HepG2 (cell line): ENCODE data around the gene DSG4. TPM values are rescaled to one million over a fixed set of nuclear protein-coding genes. Genes with fewer than 3 reads are reported as not detected.
A peak's percentile ranks its signal among the peaks of the same experiment; 100 is the strongest.

Experiments used
- EZH2 ChIP-seq: conservative IDR thresholded peaks from 2 replicates; pipeline ENCODE4 v1.6.1; 2012; ENCODE audit warnings: mild to moderate bottlenecking, low read depth, low read length, moderate library complexity
- HHEX ChIP-seq: IDR thresholded peaks from 2 replicates; pipeline ENCODE4 v1.6.1; 2016; ENCODE audit warnings: control low read depth
- LRRFIP1 ChIP-seq: sonication (generic); formaldehyde crosslinking; conservative IDR thresholded peaks from 2 replicates; pipeline ENCODE4 v1.4.0; 2020; ENCODE audit warnings: missing genetic modification reagents
- MAFK ChIP-seq, 2 experiments: IDR thresholded peaks in 1 of 2; conservative IDR thresholded peaks in 1 of 2; 2 replicates each; pipeline ENCODE4 v1.6.1; 2011; ENCODE audit warnings: improper control_type of control experiment in 2 of 2, low read length in 2 of 2
- MIER3 ChIP-seq: IDR thresholded peaks from 2 replicates; pipeline ENCODE4 v1.6.1; 2016; ENCODE audit warnings: missing compliant biosample characterization, borderline replicate concordance
- MXI1 ChIP-seq: IDR thresholded peaks from 3 replicates; pipeline ENCODE4 v1.6.1; 2012; ENCODE audit warnings: low read depth, low read length, inconsistent platforms, borderline replicate concordance
- NKX3-1 ChIP-seq: sonication (generic); formaldehyde crosslinking; IDR thresholded peaks from 2 replicates; pipeline ENCODE4 v1.5.0; 2020; ENCODE audit warnings: missing genetic modification reagents
- PATZ1 ChIP-seq: sonication (generic); formaldehyde crosslinking; IDR thresholded peaks from 2 replicates; pipeline ENCODE4 v1.4.0; 2020; ENCODE audit warnings: missing genetic modification reagents
- PLRG1 ChIP-seq: fragments of 450-650 bp; conservative IDR thresholded peaks from 2 replicates; pipeline ENCODE4 v1.6.1; 2016
- PPARG ChIP-seq: conservative IDR thresholded peaks from 2 replicates; pipeline ENCODE4 v1.6.1; 2016; ENCODE audit warnings: missing biosample characterization, missing genetic modification reagents
- REPIN1 ChIP-seq: sonication (generic); formaldehyde crosslinking; IDR thresholded peaks from 2 replicates; pipeline ENCODE4 v1.8.0; 2022; ENCODE audit warnings: missing genetic modification reagents, low read depth, mild to moderate bottlenecking, borderline replicate concordance
- SP5 ChIP-seq: IDR thresholded peaks from 2 replicates; pipeline ENCODE4 v1.6.1; 2016; ENCODE audit warnings: low read depth, borderline replicate concordance
- SPEN ChIP-seq: sonication (generic); formaldehyde crosslinking; IDR thresholded peaks from 2 replicates; pipeline ENCODE4 v1.5.1; 2020; ENCODE audit warnings: low read depth, mild to moderate bottlenecking, missing genetic modification reagents
- TFAP4 ChIP-seq: sonication (generic); IDR thresholded peaks from 2 replicates; pipeline ENCODE4 v1.6.1; 2016; ENCODE audit warnings: low read depth, borderline replicate concordance
- ZFY ChIP-seq: sonication (generic); formaldehyde crosslinking; IDR thresholded peaks from 2 replicates; pipeline ENCODE4 v1.4.0; 2020; ENCODE audit warnings: missing genetic modification reagents
- ZMYM3 ChIP-seq: sonication (generic); formaldehyde crosslinking; IDR thresholded peaks from 2 replicates; pipeline ENCODE4 v1.5.1; 2020; ENCODE audit warnings: mild to moderate bottlenecking, missing genetic modification reagents
- ZNF10 ChIP-seq: sonication (generic); formaldehyde crosslinking; IDR thresholded peaks from 2 replicates; pipeline ENCODE4 v1.4.0; 2020; ENCODE audit warnings: mild to moderate bottlenecking, low read depth, missing genetic modification reagents, borderline replicate concordance
- ZNF20 ChIP-seq: sonication (generic); formaldehyde crosslinking; IDR thresholded peaks from 2 replicates; pipeline ENCODE4 v1.4.0; 2020; ENCODE audit warnings: mild to moderate bottlenecking, moderate library complexity, missing genetic modification reagents
- ZNF234 ChIP-seq: sonication (generic); formaldehyde crosslinking; conservative IDR thresholded peaks from 2 replicates; pipeline ENCODE4 v1.5.1; 2020; ENCODE audit warnings: mild to moderate bottlenecking, missing genetic modification reagents
- ZNF543 ChIP-seq: sonication (generic); formaldehyde crosslinking; IDR thresholded peaks from 2 replicates; pipeline ENCODE4 v1.4.0; 2020; ENCODE audit warnings: mild to moderate bottlenecking, missing genetic modification reagents
- ZNF691 ChIP-seq: sonication (generic); formaldehyde crosslinking; IDR thresholded peaks from 2 replicates; pipeline ENCODE4 v1.4.0; 2020; ENCODE audit warnings: missing genetic modification reagents, low read depth, mild to moderate bottlenecking, borderline replicate concordance
- ZNF710 ChIP-seq: sonication (generic); formaldehyde crosslinking; IDR thresholded peaks from 2 replicates; pipeline ENCODE4 v1.5.0; 2020; ENCODE audit warnings: mild to moderate bottlenecking, missing genetic modification reagents, borderline replicate concordance
- polyA plus RNA-seq, 8 experiments: library from polyadenylated mRNA; depleted of rRNA in 3 of 8; stranded (reverse) in 7 of 8; unstranded in 1 of 8; fragments of >200 nt; fragmentation: Illumina TruSeq in 4 of 8; extraction: Trizol in 4 of 8; gene quantifications; 2 replicates each; pipeline versions ENCODE4 v1.2.1 to v1.2.3, GENCODE V29; 2011 to 2016; ENCODE audit warnings: low read depth in 4 of 8, missing spikeins in 1 of 8, mixed read lengths in 1 of 8; ENCODE audit not compliant: insufficient read depth in 1 of 8
- total RNA-seq, 5 experiments: library from RNA; depleted of rRNA; stranded (reverse); fragments of >200 nt; fragmentation: Illumina TruSeq; extraction: Trizol; gene quantifications; 2 replicates each; pipeline ENCODE4 v1.2.3, GENCODE V29; 2016; ENCODE audit warnings: low read depth in 1 of 5

The DSG4 gene
- total and polyA plus RNA-seq, 2 of the 13 experiments (the other 11 are each of a cell fraction or from before 2014, with no cell fraction given), result 0.07 TPM; not detected in 1

GRCh38 chr18:31373641-31374040, 2.9 kb upstream of the DSG4 start (continued):
- peak; percentile 56; the same call in 1 of the 2 replicates for TF ChIP-seq TFAP4
- no peak for TF ChIP-seq LRRFIP1 (CRISPR knock-in tag)
- peak; percentile 45; the same call in 1 of the 2 replicates for TF ChIP-seq MIER3 (CRISPR knock-in tag)
- no peak for TF ChIP-seq ZNF20
- TF ChIP-seq PPARG, result peak; percentile 57; the same call in 1 of the 2 replicates
- peak; percentile 29; the same call in 1 of the 3 replicates for TF ChIP-seq MXI1
- peak; percentile 43; the same call in 1 of the 2 replicates for TF ChIP-seq SPEN (CRISPR knock-in tag)
- peak; percentile 91 for TF ChIP-seq SP5
- TF ChIP-seq ZNF691 (CRISPR knock-in tag), result no peak
- no peak for TF ChIP-seq REPIN1 (CRISPR knock-in tag)
- TF ChIP-seq EZH2, result no peak
- TF ChIP-seq ZMYM3, result peak; percentile 23; the same call in 1 of the 2 replicates
- peak; percentile 61; the same call in 1 of the 2 replicates for TF ChIP-seq PATZ1
- no peak for TF ChIP-seq ZNF710 (CRISPR knock-in tag)
- TF ChIP-seq ZNF543 (CRISPR knock-in tag), result no peak
- no peak for TF ChIP-seq PLRG1
- TF ChIP-seq NKX3-1 (CRISPR knock-in tag), result no peak
- no peak for TF ChIP-seq ZFY (CRISPR knock-in tag)
- TF ChIP-seq ZNF10 (CRISPR knock-in tag), result no peak
- peak; percentile 43 to 57 for TF ChIP-seq MAFK (conservative IDR thresholded peaks at IDR 0.05 in 1 of 2, IDR thresholded peaks at IDR 0.05 in 1 of 2; ENCODE audit: low read length in 2 of 2)
- TF ChIP-seq HHEX (CRISPR knock-in tag), result peak; percentile 34; the same call in 1 of the 2 replicates
- TF ChIP-seq ZNF234, result no peak
